ENCODE measurements around the gene TAS2R1.

DNA sequence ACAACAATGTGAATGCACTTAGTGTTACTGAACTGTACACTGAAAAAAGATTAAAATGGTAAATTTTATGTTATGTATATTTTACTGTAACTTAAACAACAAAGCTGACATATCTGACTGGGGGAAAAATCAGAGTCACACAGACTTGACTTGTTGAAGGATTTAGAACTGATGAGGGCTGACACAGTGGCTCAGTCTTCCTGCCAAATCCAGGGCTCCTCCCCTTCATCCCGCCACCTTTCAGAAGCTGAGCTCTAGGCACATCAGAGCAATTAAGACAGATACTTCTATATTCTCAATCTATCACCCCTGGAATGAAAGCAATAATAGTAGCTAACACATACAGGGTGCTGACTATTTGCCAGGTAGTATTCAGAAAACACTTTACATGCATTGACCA is 27.7 kb upstream of the TAS2R1 start:
- no peak for TF ChIP-seq TAF1 (IDR thresholded peaks at IDR 0.05; ENCODE audit: low read depth)
- TF ChIP-seq EP300 (IDR thresholded peaks at IDR 0.05; ENCODE audit: borderline replicate concordance): no peak
- TF ChIP-seq RAD21 (IDR thresholded peaks at IDR 0.05; ENCODE audit: low read depth): no peak
- TF ChIP-seq, protein P1, sequence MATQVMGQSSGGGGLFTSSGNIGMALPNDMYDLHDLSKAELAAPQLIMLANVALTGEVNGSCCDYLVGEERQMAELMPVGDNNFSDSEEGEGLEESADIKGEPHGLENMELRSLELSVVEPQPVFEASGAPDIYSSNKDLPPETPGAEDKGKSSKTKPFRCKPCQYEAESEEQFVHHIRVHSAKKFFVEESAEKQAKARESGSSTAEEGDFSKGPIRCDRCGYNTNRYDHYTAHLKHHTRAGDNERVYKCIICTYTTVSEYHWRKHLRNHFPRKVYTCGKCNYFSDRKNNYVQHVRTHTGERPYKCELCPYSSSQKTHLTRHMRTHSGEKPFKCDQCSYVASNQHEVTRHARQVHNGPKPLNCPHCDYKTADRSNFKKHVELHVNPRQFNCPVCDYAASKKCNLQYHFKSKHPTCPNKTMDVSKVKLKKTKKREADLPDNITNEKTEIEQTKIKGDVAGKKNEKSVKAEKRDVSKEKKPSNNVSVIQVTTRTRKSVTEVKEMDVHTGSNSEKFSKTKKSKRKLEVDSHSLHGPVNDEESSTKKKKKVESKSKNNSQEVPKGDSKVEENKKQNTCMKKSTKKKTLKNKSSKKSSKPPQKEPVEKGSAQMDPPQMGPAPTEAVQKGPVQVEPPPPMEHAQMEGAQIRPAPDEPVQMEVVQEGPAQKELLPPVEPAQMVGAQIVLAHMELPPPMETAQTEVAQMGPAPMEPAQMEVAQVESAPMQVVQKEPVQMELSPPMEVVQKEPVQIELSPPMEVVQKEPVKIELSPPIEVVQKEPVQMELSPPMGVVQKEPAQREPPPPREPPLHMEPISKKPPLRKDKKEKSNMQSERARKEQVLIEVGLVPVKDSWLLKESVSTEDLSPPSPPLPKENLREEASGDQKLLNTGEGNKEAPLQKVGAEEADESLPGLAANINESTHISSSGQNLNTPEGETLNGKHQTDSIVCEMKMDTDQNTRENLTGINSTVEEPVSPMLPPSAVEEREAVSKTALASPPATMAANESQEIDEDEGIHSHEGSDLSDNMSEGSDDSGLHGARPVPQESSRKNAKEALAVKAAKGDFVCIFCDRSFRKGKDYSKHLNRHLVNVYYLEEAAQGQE (IDR thresholded peaks at IDR 0.05; ENCODE audit: low read depth): no peak
- TF ChIP-seq TEAD4 (IDR thresholded peaks at IDR 0.05): no peak
- TF ChIP-seq, protein P2, sequence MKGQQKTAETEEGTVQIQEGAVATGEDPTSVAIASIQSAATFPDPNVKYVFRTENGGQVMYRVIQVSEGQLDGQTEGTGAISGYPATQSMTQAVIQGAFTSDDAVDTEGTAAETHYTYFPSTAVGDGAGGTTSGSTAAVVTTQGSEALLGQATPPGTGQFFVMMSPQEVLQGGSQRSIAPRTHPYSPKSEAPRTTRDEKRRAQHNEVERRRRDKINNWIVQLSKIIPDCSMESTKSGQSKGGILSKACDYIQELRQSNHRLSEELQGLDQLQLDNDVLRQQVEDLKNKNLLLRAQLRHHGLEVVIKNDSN (IDR thresholded peaks at IDR 0.05): no peak
- TF ChIP-seq FOXM1 (IDR thresholded peaks at IDR 0.05; ENCODE audit: borderline replicate concordance, low read depth): no peak
- no peak for TF ChIP-seq CREB1 (IDR thresholded peaks at IDR 0.05; ENCODE audit: low read depth)
- TF ChIP-seq EGR1 (IDR thresholded peaks at IDR 0.05): no peak
- no peak for TF ChIP-seq CEBPB (IDR thresholded peaks at IDR 0.05)
- TF ChIP-seq TCF12 (IDR thresholded peaks at IDR 0.05; ENCODE audit: low read depth): no peak
